HepG2 (cell line): ENCODE measurements around the gene NAA38. TPM values are rescaled to one million over a fixed set of nuclear protein-coding genes. Genes with fewer than 3 reads are reported as not detected.

Source experiments
- ARID2 ChIP-seq: sonication (generic); formaldehyde crosslinking; IDR thresholded peaks from 2 replicates; pipeline ENCODE4 v1.8.1; 2022; ENCODE audit warnings: mild to moderate bottlenecking, missing genetic modification reagents, borderline replicate concordance
- ATF5 ChIP-seq: sonication (generic); formaldehyde crosslinking; IDR thresholded peaks from 2 replicates; pipeline ENCODE4 v1.4.0; 2020; ENCODE audit warnings: mild to moderate bottlenecking, low read depth, missing genetic modification reagents
- CCDC6 ChIP-seq: sonication (generic); formaldehyde crosslinking; IDR thresholded peaks from 2 replicates; pipeline ENCODE4 v1.8.1; 2022; ENCODE audit warnings: mild to moderate bottlenecking, missing genetic modification reagents, moderate library complexity
- CTCF ChIP-seq: sonication (generic); formaldehyde crosslinking; IDR thresholded peaks from 2 replicates; pipeline ENCODE4 v1.5.0; 2020; ENCODE audit warnings: mild to moderate bottlenecking, missing genetic modification reagents, moderate library complexity
- E2F2 ChIP-seq: sonication (generic); formaldehyde crosslinking; IDR thresholded peaks from 2 replicates; pipeline ENCODE4 v1.4.0; 2020; ENCODE audit warnings: missing genetic modification reagents, borderline replicate concordance
- HNRNPK ChIP-seq: fragments of 200-400 bp; formaldehyde crosslinking; IDR thresholded peaks from 2 replicates; pipeline ENCODE4 v1.6.1; 2018; ENCODE audit warnings: low read length, low read depth, moderate library complexity, mild to moderate bottlenecking; ENCODE audit not compliant: poor library complexity, severe bottlenecking
- HOXA7 ChIP-seq: sonication (generic); formaldehyde crosslinking; IDR thresholded peaks from 2 replicates; pipeline ENCODE4 v1.8.1; 2022; ENCODE audit warnings: mild to moderate bottlenecking, missing genetic modification reagents, moderate library complexity
- SP1 ChIP-seq, 2 experiments: fragments of 450-650 bp in 1 of 2; sonication (generic) in 1 of 2; formaldehyde crosslinking in 1 of 2; IDR thresholded peaks; 2 replicates each; pipeline versions ENCODE4 v1.4.0 to v1.6.1; 2016 to 2020; ENCODE audit warnings: missing genetic modification reagents in 1 of 2
- YY1 ChIP-seq: IDR thresholded peaks from 2 replicates; pipeline ENCODE4 v1.6.1; 2011; ENCODE audit warnings: low read length, low read depth, moderate library complexity, mild to moderate bottlenecking; ENCODE audit not compliant: insufficient read depth, insufficient replicate concordance
- ZFAT ChIP-seq: sonication (generic); formaldehyde crosslinking; conservative IDR thresholded peaks from 2 replicates; pipeline ENCODE4 v1.8.1; 2023; ENCODE audit warnings: missing genetic modification reagents, inconsistent platforms
- ZFP90 ChIP-seq: sonication (generic); formaldehyde crosslinking; IDR thresholded peaks from 2 replicates; pipeline ENCODE4 v1.8.0; 2022; ENCODE audit warnings: missing genetic modification reagents, mild to moderate bottlenecking, inconsistent platforms, borderline replicate concordance
- ZKSCAN5 ChIP-seq: sonication (generic); formaldehyde crosslinking; IDR thresholded peaks from 2 replicates; pipeline ENCODE4 v1.5.1; 2020; ENCODE audit warnings: mild to moderate bottlenecking, missing genetic modification reagents
- ZMYM4 ChIP-seq: sonication (generic); formaldehyde crosslinking; IDR thresholded peaks from 2 replicates; pipeline ENCODE4 v1.8.1; 2023; ENCODE audit warnings: mild to moderate bottlenecking, missing genetic modification reagents
- ZNF761 ChIP-seq: sonication (generic); formaldehyde crosslinking; conservative IDR thresholded peaks from 2 replicates; pipeline ENCODE4 v1.4.0; 2020; ENCODE audit warnings: mild to moderate bottlenecking, missing genetic modification reagents
- polyA plus RNA-seq, 8 experiments: library from polyadenylated mRNA; depleted of rRNA in 3 of 8; stranded (reverse) in 7 of 8; unstranded in 1 of 8; fragments of >200 nt; fragmentation: Illumina TruSeq in 4 of 8; extraction: Trizol in 4 of 8; gene quantifications; 2 replicates each; pipeline versions ENCODE4 v1.2.1 to v1.2.3, GENCODE V29; 2011 to 2016; ENCODE audit warnings: low read depth in 4 of 8, missing spikeins in 1 of 8, mixed read lengths in 1 of 8; ENCODE audit not compliant: insufficient read depth in 1 of 8
- total RNA-seq, 5 experiments: library from RNA; depleted of rRNA; stranded (reverse); fragments of >200 nt; fragmentation: Illumina TruSeq; extraction: Trizol; gene quantifications; 2 replicates each; pipeline ENCODE4 v1.2.3, GENCODE V29; 2016; ENCODE audit warnings: low read depth in 1 of 5
- TF ChIP-seq, protein P1 (sequence below): sonication (generic); formaldehyde crosslinking; IDR thresholded peaks from 2 replicates; pipeline ENCODE4 v1.4.0; 2020; ENCODE audit warnings: missing genetic modification reagents
- TF ChIP-seq, protein P2 (sequence below): fragments of 450-650 bp; IDR thresholded peaks from 2 replicates; pipeline ENCODE4 v1.6.1; 2016
- TF ChIP-seq, protein P3 (sequence below): IDR thresholded peaks from 2 replicates; pipeline ENCODE4 v1.6.1; 2016

NAA38 gene
- total and polyA plus RNA-seq, 2 of the 13 experiments (the other 11 are each of a cell fraction or from before 2014, with no cell fraction given): 46.9 to 91.6 TPM

- 0 out of 2 replicates have a peak, but pooled peaks have one; percentile 30 for TF ChIP-seq ZNF761 (CRISPR knock-in tag)
- no peak for TF ChIP-seq ARID2 (CRISPR knock-in tag)
- TF ChIP-seq HOXA7 (CRISPR knock-in tag): no peak
- no peak for TF ChIP-seq ATF5
- TF ChIP-seq, protein P1, sequence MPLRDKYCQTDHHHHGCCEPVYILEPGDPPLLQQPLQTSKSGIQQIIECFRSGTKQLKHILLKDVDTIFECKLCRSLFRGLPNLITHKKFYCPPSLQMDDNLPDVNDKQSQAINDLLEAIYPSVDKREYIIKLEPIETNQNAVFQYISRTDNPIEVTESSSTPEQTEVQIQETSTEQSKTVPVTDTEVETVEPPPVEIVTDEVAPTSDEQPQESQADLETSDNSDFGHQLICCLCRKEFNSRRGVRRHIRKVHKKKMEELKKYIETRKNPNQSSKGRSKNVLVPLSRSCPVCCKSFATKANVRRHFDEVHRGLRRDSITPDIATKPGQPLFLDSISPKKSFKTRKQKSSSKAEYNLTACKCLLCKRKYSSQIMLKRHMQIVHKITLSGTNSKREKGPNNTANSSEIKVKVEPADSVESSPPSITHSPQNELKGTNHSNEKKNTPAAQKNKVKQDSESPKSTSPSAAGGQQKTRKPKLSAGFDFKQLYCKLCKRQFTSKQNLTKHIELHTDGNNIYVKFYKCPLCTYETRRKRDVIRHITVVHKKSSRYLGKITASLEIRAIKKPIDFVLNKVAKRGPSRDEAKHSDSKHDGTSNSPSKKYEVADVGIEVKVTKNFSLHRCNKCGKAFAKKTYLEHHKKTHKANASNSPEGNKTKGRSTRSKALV (CRISPR knock-in tag): no peak
- no peak for TF ChIP-seq E2F2 (CRISPR knock-in tag)
- TF ChIP-seq YY1: peak; percentile 60
- TF ChIP-seq ZKSCAN5 (CRISPR knock-in tag): no peak
- TF ChIP-seq CTCF (CRISPR knock-in tag): peak; percentile 97
- no peak for TF ChIP-seq ZFAT (CRISPR knock-in tag)
- no peak for TF ChIP-seq HNRNPK
- TF ChIP-seq ZFP90 (CRISPR knock-in tag): no peak
- TF ChIP-seq, protein P2, sequence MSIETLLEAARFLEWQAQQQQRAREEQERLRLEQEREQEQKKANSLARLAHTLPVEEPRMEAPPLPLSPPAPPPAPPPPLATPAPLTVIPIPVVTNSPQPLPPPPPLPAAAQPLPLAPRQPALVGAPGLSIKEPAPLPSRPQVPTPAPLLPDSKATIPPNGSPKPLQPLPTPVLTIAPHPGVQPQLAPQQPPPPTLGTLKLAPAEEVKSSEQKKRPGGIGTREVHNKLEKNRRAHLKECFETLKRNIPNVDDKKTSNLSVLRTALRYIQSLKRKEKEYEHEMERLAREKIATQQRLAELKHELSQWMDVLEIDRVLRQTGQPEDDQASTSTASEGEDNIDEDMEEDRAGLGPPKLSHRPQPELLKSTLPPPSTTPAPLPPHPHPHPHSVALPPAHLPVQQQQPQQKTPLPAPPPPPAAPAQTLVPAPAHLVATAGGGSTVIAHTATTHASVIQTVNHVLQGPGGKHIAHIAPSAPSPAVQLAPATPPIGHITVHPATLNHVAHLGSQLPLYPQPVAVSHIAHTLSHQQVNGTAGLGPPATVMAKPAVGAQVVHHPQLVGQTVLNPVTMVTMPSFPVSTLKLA: no peak
- no peak for TF ChIP-seq CCDC6
- no peak for TF ChIP-seq SP1 (IDR thresholded peaks at IDR 0.05)
- peak; percentile 80 for TF ChIP-seq SP1 (CRISPR knock-in tag; IDR thresholded peaks at IDR 0.05)
- TF ChIP-seq, protein P3, sequence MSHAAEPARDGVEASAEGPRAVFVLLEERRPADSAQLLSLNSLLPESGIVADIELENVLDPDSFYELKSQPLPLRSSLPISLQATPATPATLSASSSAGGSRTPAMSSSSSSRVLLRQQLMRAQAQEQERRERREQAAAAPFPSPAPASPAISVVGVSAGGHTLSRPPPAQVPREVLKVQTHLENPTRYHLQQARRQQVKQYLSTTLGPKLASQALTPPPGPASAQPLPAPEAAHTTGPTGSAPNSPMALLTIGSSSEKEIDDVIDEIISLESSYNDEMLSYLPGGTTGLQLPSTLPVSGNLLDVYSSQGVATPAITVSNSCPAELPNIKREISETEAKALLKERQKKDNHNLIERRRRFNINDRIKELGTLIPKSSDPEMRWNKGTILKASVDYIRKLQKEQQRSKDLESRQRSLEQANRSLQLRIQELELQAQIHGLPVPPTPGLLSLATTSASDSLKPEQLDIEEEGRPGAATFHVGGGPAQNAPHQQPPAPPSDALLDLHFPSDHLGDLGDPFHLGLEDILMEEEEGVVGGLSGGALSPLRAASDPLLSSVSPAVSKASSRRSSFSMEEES: peak; percentile 31; the same call in 1 of the 2 replicates
- peak; percentile 90 for TF ChIP-seq ZMYM4
Measured at GRCh38 chr17:7851438-7852261, 5.7 kb downstream of the NAA38 start (continued).
